ENCODE data around the gene EFNA1.

DNA sequence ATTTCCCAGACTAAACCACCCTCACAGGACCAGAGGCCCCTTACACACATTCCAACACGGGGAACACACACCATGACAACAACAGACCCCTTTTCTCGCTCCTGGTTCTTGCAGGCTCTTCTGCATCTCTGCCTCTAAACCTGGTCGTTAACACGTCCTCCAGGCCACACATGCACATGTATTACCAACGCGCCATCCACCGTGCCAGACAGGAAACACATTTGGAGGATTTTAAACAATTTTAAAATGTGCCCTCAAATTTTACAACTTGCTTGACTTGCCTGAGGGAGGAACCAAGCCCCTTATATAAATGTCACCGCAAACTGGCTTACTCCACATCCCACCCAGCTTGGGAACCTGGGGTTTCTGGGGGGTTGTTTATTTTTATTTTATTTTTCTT, 16.9 kb upstream of the EFNA1 start:
- no peak for TF ChIP-seq POLR2A (IDR thresholded peaks at IDR 0.05; ENCODE audit: low read depth, low read length)
- no peak for TF ChIP-seq POLR2AphosphoS5 (IDR thresholded peaks at IDR 0.05; ENCODE audit: low read depth, low read length)
